ENCODE measurements around the gene EDAR.

Gene EDAR

DNA sequence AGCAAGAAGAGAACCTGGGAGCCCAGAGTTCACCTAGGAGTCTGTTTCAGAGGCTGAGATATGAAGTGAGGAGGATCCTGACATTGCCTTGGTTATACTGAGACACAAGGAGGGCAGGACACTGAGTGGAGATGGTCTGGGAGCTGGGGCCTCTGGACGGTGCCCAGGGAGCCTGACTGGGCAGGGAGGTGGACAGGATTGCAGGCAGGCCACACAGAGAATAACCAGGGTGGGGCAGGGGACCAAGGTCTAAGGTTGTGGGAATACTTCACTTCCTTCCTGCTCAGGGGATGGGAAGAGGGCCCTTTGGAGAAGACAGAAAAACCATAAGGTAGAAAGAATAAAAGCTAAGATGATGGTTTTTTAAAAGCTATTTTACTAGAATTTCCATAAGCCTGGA lies 18.7 kb downstream of the EDAR start:
- peaks cover 11% of the 10 kb centered on the region for H3K4me1 ChIP-seq (ENCODE audit: control insufficient read depth, insufficient read depth, low read depth, low read length)

DNA sequence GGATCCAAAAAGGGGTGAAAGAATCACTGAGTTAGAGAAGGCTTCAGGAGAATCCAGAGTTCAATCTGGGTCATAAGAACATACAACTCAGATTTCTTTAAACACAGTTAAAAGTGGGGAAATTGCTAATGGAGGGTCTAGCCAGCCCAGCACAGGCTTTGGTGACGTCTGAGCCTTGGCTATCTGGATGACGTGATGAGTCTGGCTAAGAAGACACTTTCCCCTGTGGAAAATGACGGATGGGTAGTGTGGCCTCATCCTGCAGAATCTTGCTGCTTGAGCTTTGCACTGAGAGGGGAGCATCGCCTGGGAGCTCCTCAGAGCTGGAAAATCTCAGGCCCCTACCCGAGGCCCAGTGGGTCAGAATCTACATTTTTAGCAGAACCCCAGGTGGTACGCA lies 19.2 kb downstream of the EDAR start:
- H3K79me1 ChIP-seq (replicated peaks; ENCODE audit: low read length, poor library complexity, severe bottlenecking), result no peaks in the 10 kb centered on the region
- H3K4me1 ChIP-seq (ENCODE audit: control insufficient read depth, insufficient read depth, low read depth, low read length), result peaks cover 11% of the 10 kb centered on the region
- no peak overlapping the region for H3K18ac ChIP-seq (ENCODE audit: low read depth in 1 of 2, low read length in 2 of 2)
- no peak overlapping the region for H4K91ac ChIP-seq (ENCODE audit: low read length)
- H3K4ac ChIP-seq (ENCODE audit: low read depth in 1 of 2, low read length in 2 of 2), result no peak overlapping the region
- no peak overlapping the region for H3K4me3 ChIP-seq (ENCODE audit: insufficient read depth in 1 of 2, low read depth in 1 of 2, low read length in 2 of 2)
- peaks cover 22 to 55% of the 10 kb centered on the region in 2 experiments for H3K27me3 ChIP-seq (ENCODE audit: control insufficient read depth in 1 of 2, insufficient read depth in 1 of 2, low read length in 2 of 2)
- no peak overlapping the region for H2BK12ac ChIP-seq (ENCODE audit: low read length in 2 of 2)
- H3K23ac ChIP-seq (ENCODE audit: low read length in 2 of 2), result no peak overlapping the region
- H2BK5ac ChIP-seq (ENCODE audit: low read depth, low read length, poor library complexity, severe bottlenecking), result no peak overlapping the region
- no peak overlapping the region for H2BK15ac ChIP-seq (ENCODE audit: low read depth, poor library complexity, severe bottlenecking)
- no peak overlapping the region for H2AFZ ChIP-seq (ENCODE audit: low read depth, low read length)
- no peaks in the 10 kb centered on the region for H3K9me3 ChIP-seq (ENCODE audit: control insufficient read depth, low read length)
- no peak overlapping the region for H3K4me2 ChIP-seq (ENCODE audit: low read length, poor library complexity, severe bottlenecking)
- WGBS, result 52% methylated on average over 6 of the region's 6 CpGs
- no peak overlapping the region for H3K14ac ChIP-seq (ENCODE audit: low read length in 2 of 2)
- no peak overlapping the region for H2AK5ac ChIP-seq (ENCODE audit: low read length, severe bottlenecking)
- peak overlapping the region; percentile 13 for H4K8ac ChIP-seq (ENCODE audit: low read length)
- H3K36me3 ChIP-seq (ENCODE audit: control insufficient read depth in 1 of 2, insufficient read depth in 2 of 2, low read depth in 1 of 2, low read length in 2 of 2), result no peaks in the 10 kb centered on the region
- DNase-seq, result no peak
- H3K9ac ChIP-seq (ENCODE audit: low read length), result no peak overlapping the region
- no peak overlapping the region for H2BK120ac ChIP-seq (ENCODE audit: low read depth, low read length)
- H3K27ac ChIP-seq (ENCODE audit: low read length, poor library complexity, severe bottlenecking), result no peak overlapping the region

More for the DNA sequence above, 18.7 kb downstream of the EDAR start:
- 57% methylated on average over 1 of the region's 1 CpG for WGBS
- no peaks in the 10 kb centered on the region for H3K36me3 ChIP-seq (ENCODE audit: control insufficient read depth in 1 of 2, insufficient read depth in 2 of 2, low read depth in 1 of 2, low read length in 2 of 2)
- no peak overlapping the region for H2BK15ac ChIP-seq (ENCODE audit: low read depth, poor library complexity, severe bottlenecking)
- no peaks in the 10 kb centered on the region for H3K9me3 ChIP-seq (ENCODE audit: control insufficient read depth, low read length)
- no peak overlapping the region for H3K4ac ChIP-seq (ENCODE audit: low read depth in 1 of 2, low read length in 2 of 2)
- H3K9ac ChIP-seq (ENCODE audit: low read length), result no peak overlapping the region
- H2AFZ ChIP-seq (ENCODE audit: low read depth, low read length), result no peak overlapping the region
- H3K4me2 ChIP-seq (ENCODE audit: low read length, poor library complexity, severe bottlenecking), result no peak overlapping the region
- H2BK5ac ChIP-seq (ENCODE audit: low read depth, low read length, poor library complexity, severe bottlenecking), result no peak overlapping the region
- DNase-seq, result no peak
- no peaks in the 10 kb centered on the region for H3K79me1 ChIP-seq (replicated peaks; ENCODE audit: low read length, poor library complexity, severe bottlenecking)
- H3K4me3 ChIP-seq (ENCODE audit: insufficient read depth in 1 of 2, low read depth in 1 of 2, low read length in 2 of 2), result no peak overlapping the region
- peaks cover 26 to 59% of the 10 kb centered on the region in 2 experiments for H3K27me3 ChIP-seq (ENCODE audit: control insufficient read depth in 1 of 2, insufficient read depth in 1 of 2, low read length in 2 of 2)
- no peak overlapping the region for H2AK5ac ChIP-seq (ENCODE audit: low read length, severe bottlenecking)
- no peak overlapping the region for H4K8ac ChIP-seq (ENCODE audit: low read length)
- H3K18ac ChIP-seq (ENCODE audit: low read depth in 1 of 2, low read length in 2 of 2), result no peak overlapping the region
- H2BK120ac ChIP-seq (ENCODE audit: low read depth, low read length), result no peak overlapping the region
- no peak overlapping the region for H3K27ac ChIP-seq (ENCODE audit: low read length, poor library complexity, severe bottlenecking)
- H2BK12ac ChIP-seq (ENCODE audit: low read length in 2 of 2), result no peak overlapping the region
- no peak overlapping the region for H4K91ac ChIP-seq (ENCODE audit: low read length)
- H3K23ac ChIP-seq (ENCODE audit: low read length in 2 of 2), result no peak overlapping the region
- H3K14ac ChIP-seq (ENCODE audit: low read length in 2 of 2), result no peak overlapping the region

DNA sequence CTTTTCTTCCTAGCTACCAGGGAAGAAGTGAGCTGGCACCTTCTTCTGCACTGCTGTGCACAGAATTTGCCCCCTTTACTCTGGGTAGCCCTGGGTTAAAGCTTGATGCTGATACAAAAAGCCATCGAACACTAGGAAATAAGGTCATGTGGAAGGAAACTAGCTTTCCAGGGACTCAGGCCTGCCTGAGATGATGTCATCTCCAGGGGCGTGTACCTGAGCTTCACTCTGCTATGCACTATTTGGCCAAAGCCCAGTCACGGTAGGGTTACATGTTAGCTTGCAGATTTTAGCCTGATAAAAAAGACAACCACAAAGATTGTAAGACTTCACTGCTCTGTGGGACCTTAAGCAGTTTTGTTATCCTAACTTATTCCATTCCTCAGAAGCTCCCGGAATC lies 20.4 kb downstream of the EDAR start:
- H3K9ac ChIP-seq (ENCODE audit: low read length), result no peak overlapping the region
- no peak overlapping the region for H3K18ac ChIP-seq (ENCODE audit: low read depth in 1 of 2, low read length in 2 of 2)
- peaks cover 9% of the 10 kb centered on the region for H3K4me1 ChIP-seq (ENCODE audit: control insufficient read depth, insufficient read depth, low read depth, low read length)
- no peak overlapping the region for H3K4ac ChIP-seq (ENCODE audit: low read depth in 1 of 2, low read length in 2 of 2)
- no peak overlapping the region for H3K23ac ChIP-seq (ENCODE audit: low read length in 2 of 2)
- no peak overlapping the region for H3K4me3 ChIP-seq (ENCODE audit: insufficient read depth in 1 of 2, low read depth in 1 of 2, low read length in 2 of 2)
- no peak overlapping the region for H4K91ac ChIP-seq (ENCODE audit: low read length)
- 79% methylated on average over 4 of the region's 4 CpGs for WGBS
- no peak overlapping the region for H2AFZ ChIP-seq (ENCODE audit: low read depth, low read length)
- H2BK5ac ChIP-seq (ENCODE audit: low read depth, low read length, poor library complexity, severe bottlenecking), result no peak overlapping the region
- no peaks in the 10 kb centered on the region for H3K79me1 ChIP-seq (replicated peaks; ENCODE audit: low read length, poor library complexity, severe bottlenecking)
- no peak overlapping the region for H2AK5ac ChIP-seq (ENCODE audit: low read length, severe bottlenecking)
- H2BK120ac ChIP-seq (ENCODE audit: low read depth, low read length), result no peak overlapping the region
- no peak overlapping the region for H3K14ac ChIP-seq (ENCODE audit: low read length in 2 of 2)
- no peak overlapping the region for H4K8ac ChIP-seq (ENCODE audit: low read length)
- H2BK15ac ChIP-seq (ENCODE audit: low read depth, poor library complexity, severe bottlenecking), result no peak overlapping the region
- H3K36me3 ChIP-seq (ENCODE audit: control insufficient read depth in 1 of 2, insufficient read depth in 2 of 2, low read depth in 1 of 2, low read length in 2 of 2), result no peaks in the 10 kb centered on the region
- peaks cover 30 to 59% of the 10 kb centered on the region in 2 experiments for H3K27me3 ChIP-seq (ENCODE audit: control insufficient read depth in 1 of 2, insufficient read depth in 1 of 2, low read length in 2 of 2)
- no peak for DNase-seq
- H3K4me2 ChIP-seq (ENCODE audit: low read length, poor library complexity, severe bottlenecking), result no peak overlapping the region
- H2BK12ac ChIP-seq (ENCODE audit: low read length in 2 of 2), result no peak overlapping the region
- H3K27ac ChIP-seq (ENCODE audit: low read length, poor library complexity, severe bottlenecking), result no peak overlapping the region
- H3K9me3 ChIP-seq (ENCODE audit: control insufficient read depth, low read length), result no peaks in the 10 kb centered on the region

DNA sequence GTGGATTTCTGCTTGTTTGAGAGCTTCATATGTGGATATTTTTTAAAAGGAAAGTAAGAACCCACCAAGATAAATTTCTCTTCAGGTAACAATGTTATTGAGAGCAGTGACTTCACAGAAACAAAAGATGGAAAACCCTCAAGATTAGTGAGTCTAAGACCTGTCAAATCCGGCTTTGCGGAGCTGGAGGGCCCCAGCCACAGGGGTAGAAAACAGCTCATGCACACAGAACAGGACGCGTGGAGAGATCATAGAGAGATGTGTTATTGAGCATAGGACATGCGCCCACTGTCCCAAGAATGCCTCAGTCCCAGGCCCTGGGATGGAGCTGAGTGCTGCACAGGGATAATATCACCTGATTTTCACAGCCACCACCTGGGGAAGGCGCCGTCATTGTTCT lies 21.3 kb downstream of the EDAR start:
- H3K4me2 ChIP-seq (ENCODE audit: low read length, poor library complexity, severe bottlenecking), result no peak overlapping the region
- H3K9me3 ChIP-seq (ENCODE audit: control insufficient read depth, low read length), result no peaks in the 10 kb centered on the region
- no peak overlapping the region for H3K18ac ChIP-seq (ENCODE audit: low read depth in 1 of 2, low read length in 2 of 2)
- no peak overlapping the region for H2BK12ac ChIP-seq (ENCODE audit: low read length in 2 of 2)
- H2AK5ac ChIP-seq (ENCODE audit: low read length, severe bottlenecking), result no peak overlapping the region
- no peak for DNase-seq
- H3K23ac ChIP-seq (ENCODE audit: low read length in 2 of 2), result no peak overlapping the region
- H3K14ac ChIP-seq (ENCODE audit: low read length in 2 of 2), result no peak overlapping the region
- no peak overlapping the region for H3K4me3 ChIP-seq (ENCODE audit: insufficient read depth in 1 of 2, low read depth in 1 of 2, low read length in 2 of 2)
- H3K9ac ChIP-seq (ENCODE audit: low read length), result no peak overlapping the region
- H3K27ac ChIP-seq (ENCODE audit: low read length, poor library complexity, severe bottlenecking), result no peak overlapping the region
- no peak overlapping the region for H4K8ac ChIP-seq (ENCODE audit: low read length)
- peaks cover 35 to 63% of the 10 kb centered on the region in 2 experiments for H3K27me3 ChIP-seq (ENCODE audit: control insufficient read depth in 1 of 2, insufficient read depth in 1 of 2, low read length in 2 of 2)
- H2BK5ac ChIP-seq (ENCODE audit: low read depth, low read length, poor library complexity, severe bottlenecking), result no peak overlapping the region
- peaks cover 7% of the 10 kb centered on the region for H3K4me1 ChIP-seq (ENCODE audit: control insufficient read depth, insufficient read depth, low read depth, low read length)
- no peak overlapping the region for H2AFZ ChIP-seq (ENCODE audit: low read depth, low read length)
- 73% methylated on average over 7 of the region's 7 CpGs for WGBS
- H4K91ac ChIP-seq (ENCODE audit: low read length), result no peak overlapping the region
- no peak overlapping the region for H3K4ac ChIP-seq (ENCODE audit: low read depth in 1 of 2, low read length in 2 of 2)
- H3K79me1 ChIP-seq (replicated peaks; ENCODE audit: low read length, poor library complexity, severe bottlenecking), result no peaks in the 10 kb centered on the region
- no peak overlapping the region for H2BK120ac ChIP-seq (ENCODE audit: low read depth, low read length)
- H3K36me3 ChIP-seq (ENCODE audit: control insufficient read depth in 1 of 2, insufficient read depth in 2 of 2, low read depth in 1 of 2, low read length in 2 of 2), result no peaks in the 10 kb centered on the region
- H2BK15ac ChIP-seq (ENCODE audit: low read depth, poor library complexity, severe bottlenecking), result no peak overlapping the region

All from mesenchymal stem cell (in vitro differentiated cells and primary cell).